ENCODE measurements around the gene TMEM121.
"Not testable (repeated sequence)": the region's sequence is repeated elsewhere in the genome, so short reads cannot be mapped to it uniquely, and the experiment has no call there.

The TMEM121 gene

DNA sequence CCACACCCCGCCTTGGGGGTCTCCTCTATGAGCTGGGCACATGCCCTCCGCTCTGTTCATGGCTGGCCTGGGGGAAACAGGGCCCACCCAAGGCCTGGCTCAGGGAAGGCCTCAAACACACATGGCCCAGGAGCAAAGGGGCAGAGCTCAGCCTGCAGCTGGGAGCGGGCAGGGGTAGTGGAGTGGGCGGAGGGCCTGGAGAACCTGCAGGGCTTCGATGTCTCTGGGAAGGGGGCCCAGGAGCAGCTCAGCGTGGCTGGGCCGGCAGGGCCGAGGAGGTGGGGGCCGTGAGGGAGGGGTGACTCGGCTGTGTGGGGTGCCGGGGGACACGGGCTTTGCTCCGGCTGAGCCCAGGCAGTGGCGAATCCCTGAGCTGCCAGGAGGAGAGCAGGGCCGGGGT, 47.5 kb downstream of the TMEM121 start:
- not testable (repeated sequence) for DNase-seq

DNA sequence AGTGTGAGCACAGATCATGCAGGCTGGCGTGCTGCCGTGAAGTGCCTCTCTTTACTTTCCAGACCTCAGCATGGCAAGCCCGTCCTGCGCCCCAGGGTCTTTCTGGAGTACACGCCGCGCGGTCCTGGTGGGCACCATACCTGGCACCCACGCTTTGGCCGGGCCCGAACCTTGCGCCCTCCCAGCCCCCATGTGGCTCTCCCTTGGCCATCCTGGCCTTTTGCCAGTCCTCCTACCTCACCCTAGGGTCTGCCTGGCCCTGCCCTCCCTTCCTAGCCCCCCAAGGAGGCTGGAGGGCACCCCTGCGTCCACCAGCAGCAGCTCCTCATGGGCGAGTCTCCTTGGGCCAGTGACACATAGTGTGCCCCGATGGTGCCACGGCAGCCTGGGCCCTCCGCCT, 48.0 kb downstream of the TMEM121 start:
- DNase-seq: not testable (repeated sequence)

GRCh38 chr14:105575016-105575700, 48.8 kb downstream of the TMEM121 start:
- DNase-seq: not testable (repeated sequence)

DNA sequence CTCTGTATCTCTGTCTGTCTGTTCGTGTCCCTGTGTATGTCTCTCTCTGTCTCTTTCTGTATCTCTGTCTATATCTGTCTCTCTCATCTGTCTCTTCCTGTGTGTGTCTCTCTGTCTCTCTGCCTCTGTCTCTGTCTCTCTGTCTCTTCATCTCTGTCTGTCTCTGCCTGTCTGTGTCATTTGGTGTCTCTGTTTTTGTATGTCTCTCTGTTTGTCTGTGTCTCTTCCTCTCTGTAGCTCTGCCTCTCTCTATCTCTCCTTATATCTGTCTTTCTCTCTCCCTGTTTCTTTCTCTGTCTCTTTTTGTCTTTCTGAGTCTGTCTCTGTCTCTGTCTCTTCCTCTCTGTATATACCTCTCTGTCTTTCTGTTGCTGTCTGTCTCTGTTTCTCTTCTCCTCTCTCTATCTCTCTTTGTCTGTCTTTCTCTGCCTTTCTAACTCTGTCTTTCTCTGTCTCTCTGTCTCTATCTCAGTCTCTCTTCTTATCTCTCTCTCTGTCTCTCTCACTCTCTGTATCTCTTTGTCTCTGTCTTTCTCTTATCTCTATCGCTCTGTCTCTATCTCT, 50.2 kb downstream of the TMEM121 start:
- DNase-seq: no peak

DNA sequence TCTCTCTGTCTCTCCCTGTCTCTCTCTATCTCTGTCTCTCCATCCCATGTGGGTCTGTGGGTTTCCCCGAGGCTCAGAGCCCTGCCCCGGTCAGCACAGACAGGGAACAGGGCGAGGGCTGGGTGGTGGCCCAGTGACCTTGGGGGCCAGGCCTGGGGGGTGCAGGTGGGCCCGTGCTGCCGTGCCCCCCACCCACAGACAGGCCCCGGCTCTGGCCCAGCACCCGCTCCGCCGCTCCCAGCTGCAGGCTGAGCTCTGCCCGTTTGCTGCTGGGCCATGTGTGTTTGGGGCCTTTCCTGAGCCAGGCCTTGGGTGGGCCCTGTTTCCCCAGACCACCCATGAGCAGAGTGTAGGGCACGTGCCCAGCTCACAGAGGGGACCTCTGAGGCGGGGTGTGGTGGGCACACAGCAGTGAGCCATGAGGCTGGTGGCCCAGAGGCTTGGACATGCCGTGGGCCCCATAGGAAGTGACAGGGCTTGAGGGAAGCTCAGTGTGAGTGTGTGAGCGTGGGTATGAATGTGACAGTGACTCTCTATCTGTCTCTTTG, 51.0 kb downstream of the TMEM121 start:
- no peak for DNase-seq

DNA sequence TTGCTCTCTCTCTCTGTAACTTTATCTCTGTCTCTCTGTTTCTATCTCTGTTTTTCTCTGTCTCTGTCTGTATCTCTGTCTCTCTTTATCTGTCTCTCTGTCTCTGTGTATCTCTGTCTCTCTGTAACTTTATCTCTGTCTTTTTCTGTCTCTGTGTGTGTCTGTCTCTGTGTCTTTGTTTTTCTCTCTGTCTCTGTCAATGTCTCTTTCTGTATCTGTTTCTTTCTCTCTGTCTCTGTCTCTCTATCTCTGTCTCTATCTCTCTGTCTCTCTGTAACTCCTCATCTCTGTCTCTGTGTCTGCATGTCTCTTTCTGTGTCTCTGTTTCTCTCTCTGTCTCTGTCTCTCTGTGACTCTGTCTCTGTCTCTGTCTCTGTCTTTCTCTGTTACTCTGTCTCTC, 51.7 kb downstream of the TMEM121 start:
- no peak for DNase-seq

DNA sequence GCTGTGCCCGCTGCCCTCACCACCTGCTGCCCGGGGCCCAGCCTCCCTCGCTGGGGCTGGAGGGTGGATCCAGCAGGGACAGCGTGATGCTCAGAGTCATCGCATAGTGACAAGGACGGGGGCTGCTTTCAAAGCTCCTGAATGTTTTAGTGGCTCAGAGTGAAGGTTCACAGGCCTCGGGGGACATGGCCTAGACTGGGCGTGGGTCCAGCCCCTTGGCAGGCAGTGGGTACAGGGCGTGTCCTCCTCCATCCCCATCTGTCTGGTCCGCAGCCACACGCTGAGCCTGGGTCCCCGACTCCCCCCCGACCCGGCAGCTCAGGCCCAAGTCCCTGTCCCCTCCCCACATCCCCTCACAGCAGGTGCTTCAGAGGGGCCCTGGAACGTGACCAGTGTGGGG, 52.8 kb downstream of the TMEM121 start:
- DNase-seq: not testable (repeated sequence)

All from stimulated activated CD4-positive, alpha-beta T cell treated with anti-CD3 and anti-CD28 coated beads, Interleukin-12 subunit alpha, Interleukin-12 subunit beta, amount 100 ng/mL, for 4 hours (primary cell).